H1 (cell line): ENCODE data around the gene CALU. TPM values are rescaled to one million over a fixed set of nuclear protein-coding genes. Genes with fewer than 3 reads are reported as not detected.

ENCODE experiments used
- CTCF ChIA-PET: fragments of 300-600 bp; sonication (Branson Sonifier 250); formaldehyde crosslinking; loops from one replicate; lab custom pipeline; 2021; ENCODE audit not compliant: partially characterized antibody; lab: Charles Lee
- POLR2A ChIA-PET: fragments of 300-600 bp; sonication (Branson Sonifier 250); formaldehyde crosslinking; loops from one replicate; lab custom pipeline; 2021; ENCODE audit warnings: inconsistent platforms; ENCODE audit not compliant: partially characterized antibody; lab: Charles Lee
- DNase-seq, 2 experiments: peaks; one replicate each; pipeline versions ENCODE4 v3.0.0 to v3.0.0-alpha.2; 2010 to 2022; ENCODE audit warnings: low spot score in 2 of 2, low read depth in 1 of 2, mixed read lengths in 1 of 2
- FAIRE-seq: peaks from 2 replicates; lab custom pipeline; 2011; peaks lifted over from hg19 to GRCh38; lab: Jason Lieb, UNC
- H2AFZ ChIP-seq: 2 replicates; pipeline ENCODE4 v1.8.1; 2012; ENCODE audit warnings: low read length, inconsistent platforms
- H2AK5ac ChIP-seq: 2 replicates; pipeline ENCODE4 v1.6.1; 2013; ENCODE audit warnings: low read depth, low read length
- H2BK120ac ChIP-seq: replicated peaks from 2 replicates; pipeline ENCODE3; 2013; ENCODE audit warnings: low read depth, low read length, inconsistent platforms
- H2BK12ac ChIP-seq: 2 replicates; pipeline ENCODE4 v1.6.1; 2013; ENCODE audit warnings: low read depth, low read length
- H2BK15ac ChIP-seq: 2 replicates; pipeline ENCODE4 v1.6.1; 2013; ENCODE audit warnings: low read length
- H2BK20ac ChIP-seq: 2 replicates; pipeline ENCODE4 v1.6.1; 2013; ENCODE audit warnings: low read length
- H2BK5ac ChIP-seq: 2 replicates; pipeline ENCODE4 v1.6.1; 2013; ENCODE audit warnings: low read depth, low read length
- H3K14ac ChIP-seq: 2 replicates; pipeline ENCODE4 v1.6.1; 2013; ENCODE audit warnings: inconsistent platforms; ENCODE audit not compliant: insufficient read length
- H3K18ac ChIP-seq: 2 replicates; pipeline ENCODE4 v1.6.1; 2013; ENCODE audit warnings: low read length; ENCODE audit errors: extremely low read depth
- H3K23ac ChIP-seq: 2 replicates; pipeline ENCODE4 v1.6.1; 2013; ENCODE audit warnings: inconsistent platforms; ENCODE audit not compliant: insufficient read length
- H3K23me2 ChIP-seq: 2 replicates; pipeline ENCODE4 v1.6.1; 2013; ENCODE audit warnings: low read depth, low read length
- H3K27ac ChIP-seq: 2 replicates; pipeline ENCODE4 v1.6.1; 2011; ENCODE audit warnings: low read depth, low read length, inconsistent platforms
- H3K27me3 ChIP-seq, 4 experiments: replicated peaks in 1 of 4; 1 replicate in 1 of 4; 2 replicates in 3 of 4; pipeline versions ENCODE4 v1.6.1 to v1.8.1; 2011 to 2013; ENCODE audit warnings: low read length in 3 of 4, mild to moderate bottlenecking in 3 of 4, inconsistent platforms in 2 of 4, mixed read lengths in 2 of 4, moderate library complexity in 1 of 4; ENCODE audit not compliant: control insufficient read depth in 3 of 4, insufficient read depth in 3 of 4; ENCODE audit errors: extremely low read depth in 1 of 4
- H3K36me3 ChIP-seq, 4 experiments: 2 replicates each; pipeline versions ENCODE4 v1.6.1 to v1.8.1; 2011 to 2013; ENCODE audit warnings: mild to moderate bottlenecking in 4 of 4, low read length in 3 of 4, moderate library complexity in 2 of 4, control low read depth in 1 of 4, inconsistent platforms in 1 of 4; ENCODE audit not compliant: insufficient read depth in 4 of 4, control insufficient read depth in 2 of 4
- H3K4ac ChIP-seq: replicated peaks from 2 replicates; pipeline ENCODE3; 2013; ENCODE audit warnings: low read length, low read depth, mixed read lengths, inconsistent platforms; ENCODE audit not compliant: insufficient read length
- H3K4me1 ChIP-seq, 4 experiments: replicated peaks in 1 of 4; 1 replicate in 1 of 4; 2 replicates in 3 of 4; pipeline versions ENCODE4 v1.6.1 to v1.8.1; 2011 to 2013; ENCODE audit warnings: low read length in 3 of 4, inconsistent platforms in 2 of 4, mixed read lengths in 1 of 4; ENCODE audit not compliant: insufficient read depth in 4 of 4, control insufficient read depth in 3 of 4
- H3K4me2 ChIP-seq, 2 experiments: 2 replicates each; pipeline versions ENCODE4 v1.6.1 to v1.8.1; 2011 to 2013; ENCODE audit warnings: low read depth in 2 of 2, low read length in 2 of 2, control low read depth in 1 of 2, inconsistent platforms in 1 of 2, mild to moderate bottlenecking in 1 of 2; ENCODE audit not compliant: insufficient read depth in 1 of 2
- H3K4me3 ChIP-seq, 4 experiments: fragments of 200-600, 300-600 bp in 1 of 4; sonication (generic), shearing (Covaris generic), sonication (Bioruptor Twin) in 1 of 4; 2 replicates each; pipeline versions ENCODE4 v1.5.1 to v1.8.1; 2011 to 2016; ENCODE audit warnings: low read length in 4 of 4, low read depth in 3 of 4, control low read depth in 2 of 4, inconsistent platforms in 2 of 4, mild to moderate bottlenecking in 2 of 4, mixed read lengths in 1 of 4, moderate library complexity in 1 of 4; ENCODE audit not compliant: insufficient read depth in 2 of 4; ENCODE audit errors: extremely low read depth in 1 of 4
- H3K56ac ChIP-seq: replicated peaks from 2 replicates; pipeline ENCODE3; 2013; ENCODE audit warnings: low read depth, mild to moderate bottlenecking, mixed read lengths, low read length, inconsistent platforms; ENCODE audit not compliant: insufficient read length
- H3K79me1 ChIP-seq: 2 replicates; pipeline ENCODE4 v1.6.1; 2013; ENCODE audit warnings: low read depth, low read length, control low read depth
- H3K79me2 ChIP-seq, 2 experiments: 2 replicates each; pipeline versions ENCODE4 v1.6.1 to v1.8.1; 2012 to 2013; ENCODE audit warnings: low read length in 2 of 2, mild to moderate bottlenecking in 2 of 2, inconsistent platforms in 1 of 2; ENCODE audit not compliant: insufficient read depth in 2 of 2, control insufficient read depth in 1 of 2
- H3K9ac ChIP-seq, 4 experiments: replicated peaks in 1 of 4; 1 replicate in 1 of 4; 2 replicates in 3 of 4; pipeline versions ENCODE4 v1.6.1 to v1.8.1; 2011 to 2013; ENCODE audit warnings: low read depth in 3 of 4, low read length in 3 of 4, control low read depth in 2 of 4, mild to moderate bottlenecking in 2 of 4, moderate library complexity in 2 of 4, inconsistent platforms in 1 of 4; ENCODE audit errors: extremely low read depth in 1 of 4
- H3K9me3 ChIP-seq, 2 experiments: 2 replicates each; pipeline versions ENCODE4 v1.6.1 to v1.8.1; 2012 to 2013; ENCODE audit warnings: mild to moderate bottlenecking in 2 of 2, moderate library complexity in 2 of 2, control low read depth in 1 of 2, inconsistent platforms in 1 of 2, low read depth in 1 of 2, low read length in 1 of 2, mixed read lengths in 1 of 2; ENCODE audit not compliant: insufficient read depth in 2 of 2
- H4K20me1 ChIP-seq, 2 experiments: replicated peaks in 1 of 2; 2 replicates each; pipeline versions ENCODE3 to v1.8.1; 2011 to 2013; ENCODE audit warnings: inconsistent platforms in 2 of 2, low read length in 2 of 2, mild to moderate bottlenecking in 1 of 2; ENCODE audit not compliant: insufficient read depth in 2 of 2, control insufficient read depth in 1 of 2
- H4K5ac ChIP-seq: 2 replicates; pipeline ENCODE4 v1.6.1; 2013; ENCODE audit warnings: low read length, low read depth, mixed read lengths, inconsistent platforms; ENCODE audit not compliant: insufficient read length
- H4K8ac ChIP-seq: 2 replicates; pipeline ENCODE4 v1.8.0; 2013; ENCODE audit warnings: mild to moderate bottlenecking, moderate library complexity, low read length, inconsistent platforms; ENCODE audit not compliant: insufficient read depth; ENCODE audit errors: extremely low read depth
- H4K91ac ChIP-seq: replicated peaks from 2 replicates; pipeline ENCODE3; 2013; ENCODE audit warnings: low read length, mixed read lengths, inconsistent platforms; ENCODE audit not compliant: insufficient read length
- ASH2L ChIP-seq: fragments of 200-600, 300-600 bp; sonication (generic); IDR thresholded peaks from one replicate; pipeline ENCODE4 v1.7.1; 2017; ENCODE audit warnings: low read length
- CBX8 ChIP-seq: fragments of 300-800, 300-1000 bp; sonication (generic); IDR thresholded peaks from 2 replicates; pipeline ENCODE4 v1.7.1; 2016; ENCODE audit warnings: low read depth, low read length, borderline replicate concordance
- KDM1A ChIP-seq: fragments of 200-600, 300-600 bp; sonication (generic); IDR thresholded peaks from 2 replicates; pipeline ENCODE4 v1.7.1; 2016; ENCODE audit warnings: mild to moderate bottlenecking, low read length, borderline replicate concordance
- MAFK ChIP-seq: IDR thresholded peaks from 2 replicates; pipeline ENCODE4 v1.6.1; 2012; ENCODE audit warnings: low read depth, mild to moderate bottlenecking, improper control_type of control experiment, low read length
- POU5F1 ChIP-seq: IDR thresholded peaks from 2 replicates; pipeline ENCODE4 v1.6.1; 2011; ENCODE audit warnings: low read depth, mild to moderate bottlenecking, low read length, moderate library complexity
- SIRT6 ChIP-seq: IDR thresholded peaks from one replicate; pipeline ENCODE4 v1.7.1; 2012; ENCODE audit warnings: low read length, inconsistent platforms
- USF2 ChIP-seq: IDR thresholded peaks from 2 replicates; pipeline ENCODE4 v1.6.1; 2011; ENCODE audit warnings: low read length, improper control_type of control experiment
- ZNF274 ChIP-seq: IDR thresholded peaks from 2 replicates; pipeline ENCODE4 v1.7.0; 2012; ENCODE audit warnings: low read length, borderline replicate concordance; ENCODE audit errors: extremely low read depth
- WGBS, 2 experiments: shearing (Covaris generic) in 1 of 2; methylation state at CpG; one replicate each; pipeline versions ENCODE4 v1.1.6 to v1.1.7; 2013 to 2015; ENCODE audit warnings: low lambda C conversion rate in 2 of 2, mixed read lengths in 2 of 2, inconsistent platforms in 1 of 2, low coverage in 1 of 2, missing lambda C conversion rate in 1 of 2; ENCODE audit not compliant: insufficient replicate concordance in 2 of 2, insufficient coverage in 1 of 2, insufficient read length in 1 of 2; ENCODE audit errors: extremely low coverage in 1 of 2, missing lambda C conversion rate in 1 of 2; 5-methylcytosine and 5-hydroxymethylcytosine counted together
- polyA plus RNA-seq, 7 experiments: library from polyadenylated mRNA; depleted of rRNA in 3 of 7; stranded (reverse) in 5 of 7; unstranded in 2 of 7; fragments of >200 nt in 5 of 7; fragments of 200-250 nt in 2 of 7; gene quantifications; 1 replicate in 5 of 7; 2 replicates in 1 of 7; 4 replicates in 1 of 7; pipeline versions ENCODE4 v1.2.1 to v1.2.3, GENCODE V29; 2011 to 2013; ENCODE audit warnings: missing spikeins in 2 of 7, mixed read lengths in 2 of 7
- total RNA-seq: library from RNA; stranded (reverse); fragmentation: NEBNext Ultra II Directional; extraction: Animal tissue kit (Norgen Biotek cat#: 25700); gene quantifications from 2 replicates; pipeline ENCODE4 v1.2.1, GENCODE V29; 2021

The CALU gene
- total and polyA plus RNA-seq, 2 of the 8 experiments (the other 6 are each of a cell fraction or from before 2014, with no cell fraction given) = 67.2 to 170 TPM

GRCh38 chr7:128805225-128805624 lies 66.1 kb downstream of the CALU start:
- Histone ChIP-seq H3K27me3 (no peaks in the 10 kb centered on the region), H2BK120ac (no peak overlapping the region), H3K23ac (no peak overlapping the region), H4K8ac (no peak overlapping the region), H3K9me3 (no peaks in the 10 kb centered on the region), H2AK5ac (no peak overlapping the region), H2BK5ac (no peak overlapping the region), H3K23me2 (no peaks in the 10 kb centered on the region), H3K27ac (no peak overlapping the region), H3K14ac (no peak overlapping the region), H3K4me3 (no peak overlapping the region), H4K91ac (no peak overlapping the region), H3K36me3 (peaks cover 20 to 76% (median 45%) of the 10 kb centered on the region in 4 experiments; a peak in 7 of 8 replicates), H4K5ac (no peak overlapping the region), H2AFZ (no peak overlapping the region), H2BK15ac (no peak overlapping the region), H3K79me1 (no peaks in the 10 kb centered on the region), H3K4me1 (no peaks in the 10 kb centered on the region), H2BK20ac (no peak overlapping the region), H3K56ac (no peak overlapping the region), H2BK12ac (no peak overlapping the region), H3K4me2 (no peak overlapping the region), H3K9ac (no peak overlapping the region), H3K79me2 (no peaks in the 10 kb centered on the region), H4K20me1 (peaks cover 0 to 2% of the 10 kb centered on the region in 2 experiments), H3K18ac (no peak overlapping the region), H3K4ac (no peak overlapping the region)
- POLR2A ChIA-PET = interaction anchor here (0.7 to 3.6 kb wide), 3 partner anchors 10 to 22 kb away, joined by 3 to 21 read pairs (median 9); no protein-coding TSS in a partner anchor
- no peak for FAIRE-seq
- 92% methylated on average over 5 of the region's 5 CpGs; no CpG with 5 or more reads in 1 of the 2 experiments for WGBS, 2 experiments
- no peak for DNase-seq
- CTCF ChIA-PET = interaction anchor here (1.1 to 2.1 kb wide), 7 partner anchors 9 to 78 kb away, joined by 3 to 5 read pairs (median 3); no protein-coding TSS in a partner anchor
- TF ChIP-seq USF2 = no peak
- TF ChIP-seq SIRT6 = no peak
- TF ChIP-seq KDM1A = no peak
- no peak for TF ChIP-seq ASH2L
- no peak for TF ChIP-seq MAFK
- no peak for TF ChIP-seq ZNF274
- TF ChIP-seq POU5F1 = no peak
- TF ChIP-seq CBX8 = no peak
